Measurements from ENCODE around the gene TMEM38B.

GRCh38 chr9:105702207-105702606 lies 7.9 kb downstream of the TMEM38B start:
- TF ChIP-seq, protein P1, sequence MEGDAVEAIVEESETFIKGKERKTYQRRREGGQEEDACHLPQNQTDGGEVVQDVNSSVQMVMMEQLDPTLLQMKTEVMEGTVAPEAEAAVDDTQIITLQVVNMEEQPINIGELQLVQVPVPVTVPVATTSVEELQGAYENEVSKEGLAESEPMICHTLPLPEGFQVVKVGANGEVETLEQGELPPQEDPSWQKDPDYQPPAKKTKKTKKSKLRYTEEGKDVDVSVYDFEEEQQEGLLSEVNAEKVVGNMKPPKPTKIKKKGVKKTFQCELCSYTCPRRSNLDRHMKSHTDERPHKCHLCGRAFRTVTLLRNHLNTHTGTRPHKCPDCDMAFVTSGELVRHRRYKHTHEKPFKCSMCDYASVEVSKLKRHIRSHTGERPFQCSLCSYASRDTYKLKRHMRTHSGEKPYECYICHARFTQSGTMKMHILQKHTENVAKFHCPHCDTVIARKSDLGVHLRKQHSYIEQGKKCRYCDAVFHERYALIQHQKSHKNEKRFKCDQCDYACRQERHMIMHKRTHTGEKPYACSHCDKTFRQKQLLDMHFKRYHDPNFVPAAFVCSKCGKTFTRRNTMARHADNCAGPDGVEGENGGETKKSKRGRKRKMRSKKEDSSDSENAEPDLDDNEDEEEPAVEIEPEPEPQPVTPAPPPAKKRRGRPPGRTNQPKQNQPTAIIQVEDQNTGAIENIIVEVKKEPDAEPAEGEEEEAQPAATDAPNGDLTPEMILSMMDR (IDR thresholded peaks at IDR 0.05): no peak
- TF ChIP-seq POLR2A (IDR thresholded peaks at IDR 0.05): no peak
